ENCODE results near the gene KANSL2.

The KANSL2 gene

DNA sequence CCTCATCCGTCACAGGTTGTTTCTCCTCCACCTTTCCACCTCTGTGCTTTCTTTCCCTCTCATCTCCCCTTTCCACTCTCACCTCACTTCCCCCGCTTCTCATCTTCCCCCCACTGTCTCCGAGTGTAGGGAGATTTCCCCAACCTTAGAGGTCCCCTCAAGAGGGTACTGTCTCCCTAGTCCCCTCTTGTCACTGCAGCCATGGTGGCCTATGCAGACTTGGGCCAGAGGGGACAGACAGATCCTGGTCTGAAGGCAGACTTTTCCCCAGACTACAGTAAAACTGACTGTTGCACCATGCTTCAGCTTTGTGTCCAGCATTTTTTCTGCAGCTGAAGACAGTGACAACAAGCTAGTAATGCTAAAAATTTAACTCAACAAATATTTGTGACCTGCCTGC is 41.2 kb downstream of the KANSL2 start:
- Histone ChIP-seq H3K9ac (ENCODE audit: low read length) (no peak overlapping the region), H3K4me2 (ENCODE audit: low read length) (no peak overlapping the region), H3K79me1 (ENCODE audit: low read length) (no peaks in the 10 kb centered on the region), H3K79me2 (ENCODE audit: control insufficient read depth, insufficient read depth, low read length) (no peaks in the 10 kb centered on the region), H3K23ac (ENCODE audit: low read length) (no peak overlapping the region), H3K4me1 (ENCODE audit: control insufficient read depth, low read depth, low read length) (no peaks in the 10 kb centered on the region), H3K4me3 (ENCODE audit: low read length) (no peak overlapping the region), H3K56ac (ENCODE audit: low read length) (no peak overlapping the region), H2BK15ac (replicated peaks; ENCODE audit: low read depth) (no peak overlapping the region), H3K27me3 (ENCODE audit: insufficient read depth, low read length, poor library complexity) (no peaks in the 10 kb centered on the region), H2BK120ac (ENCODE audit: low read depth, low read length) (no peak overlapping the region), H3K18ac (ENCODE audit: low read length) (no peak overlapping the region), H3K36me3 (ENCODE audit: control insufficient read depth, insufficient read depth, low read length) (peaks cover 3% of the 10 kb centered on the region), H4K8ac (ENCODE audit: low read depth, low read length) (no peak overlapping the region), H4K5ac (ENCODE audit: low read length) (no peak overlapping the region), H2BK5ac (ENCODE audit: low read length) (no peak overlapping the region), H3K4ac (ENCODE audit: low read depth, low read length) (no peak overlapping the region), H2AK5ac (ENCODE audit: low read length) (no peak overlapping the region), H3K27ac (ENCODE audit: low read depth, low read length) (no peak overlapping the region)
- 100% methylated on average over 1 of the region's 3 CpGs for WGBS (ENCODE audit: extremely low coverage, insufficient coverage, low lambda C conversion rate)
- DNase-seq: no peak

DNA sequence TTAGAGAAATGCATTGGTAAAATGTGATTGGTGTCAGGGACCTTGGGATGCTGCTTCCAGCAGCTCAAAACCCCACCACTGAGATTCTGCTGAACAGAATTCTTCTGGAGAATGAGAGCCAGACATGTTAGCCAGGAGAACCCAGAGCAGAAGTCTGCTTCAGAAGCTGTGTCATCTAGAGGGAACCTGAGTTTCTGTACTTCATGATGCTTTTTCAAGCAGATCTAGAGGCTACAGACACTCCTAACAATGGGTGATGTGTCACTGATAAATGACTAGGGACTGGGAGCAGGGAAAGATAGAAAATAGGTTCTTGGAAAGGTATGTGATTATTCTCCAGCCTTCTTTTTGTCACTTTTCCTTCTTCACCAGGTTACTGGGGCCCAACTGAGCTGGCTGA is 41.6 kb downstream of the KANSL2 start:
- Histone ChIP-seq H3K27ac (ENCODE audit: low read depth, low read length) (no peak overlapping the region), H3K4me3 (ENCODE audit: low read length) (no peak overlapping the region), H3K9ac (ENCODE audit: low read length) (no peak overlapping the region), H3K4me1 (ENCODE audit: control insufficient read depth, low read depth, low read length) (no peaks in the 10 kb centered on the region), H3K79me2 (ENCODE audit: control insufficient read depth, insufficient read depth, low read length) (no peaks in the 10 kb centered on the region), H2BK5ac (ENCODE audit: low read length) (no peak overlapping the region), H2AK5ac (ENCODE audit: low read length) (no peak overlapping the region), H3K79me1 (ENCODE audit: low read length) (no peaks in the 10 kb centered on the region), H2BK120ac (ENCODE audit: low read depth, low read length) (no peak overlapping the region), H3K23ac (ENCODE audit: low read length) (no peak overlapping the region), H3K4ac (ENCODE audit: low read depth, low read length) (no peak overlapping the region), H3K18ac (ENCODE audit: low read length) (no peak overlapping the region), H3K56ac (ENCODE audit: low read length) (no peak overlapping the region), H3K4me2 (ENCODE audit: low read length) (no peak overlapping the region), H3K36me3 (ENCODE audit: control insufficient read depth, insufficient read depth, low read length) (peaks cover 3% of the 10 kb centered on the region), H3K27me3 (ENCODE audit: insufficient read depth, low read length, poor library complexity) (no peaks in the 10 kb centered on the region), H4K8ac (ENCODE audit: low read depth, low read length) (no peak overlapping the region), H4K5ac (ENCODE audit: low read length) (no peak overlapping the region), H2BK15ac (replicated peaks; ENCODE audit: low read depth) (no peak overlapping the region)
- no peak for DNase-seq

DNA sequence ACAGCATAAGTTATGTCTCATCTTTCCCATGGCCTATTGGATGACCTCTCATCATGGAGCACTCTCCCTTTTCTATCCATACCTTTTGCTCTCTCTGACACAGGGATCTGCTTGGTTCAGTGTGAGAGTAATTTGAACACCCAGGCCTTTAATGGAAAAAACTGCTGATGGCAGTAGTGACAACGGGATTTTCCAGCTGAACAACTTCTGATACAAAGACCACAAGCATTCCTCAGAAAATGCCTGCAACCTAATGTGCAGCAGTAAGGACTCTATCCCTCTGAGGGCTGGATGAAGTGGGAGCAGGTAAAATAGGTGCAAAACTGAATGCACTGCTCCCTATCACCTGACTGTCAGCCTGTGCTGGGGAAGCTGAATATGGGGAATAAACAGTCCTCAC is 51.0 kb downstream of the KANSL2 start:
- H3K23ac ChIP-seq (ENCODE audit: low read length): no peak overlapping the region
- H3K4me2 ChIP-seq (ENCODE audit: low read length): no peak overlapping the region
- no peak overlapping the region for H2BK15ac ChIP-seq (replicated peaks; ENCODE audit: low read depth)
- H4K5ac ChIP-seq (ENCODE audit: low read length): no peak overlapping the region
- H3K9ac ChIP-seq (ENCODE audit: low read length): no peak overlapping the region
- H3K4ac ChIP-seq (ENCODE audit: low read depth, low read length): no peak overlapping the region
- H3K56ac ChIP-seq (ENCODE audit: low read length): no peak overlapping the region
- H4K8ac ChIP-seq (ENCODE audit: low read depth, low read length): no peak overlapping the region
- no CpG with 5 or more reads among the region's 1 CpG for WGBS (ENCODE audit: extremely low coverage, insufficient coverage, low lambda C conversion rate)
- no peaks in the 10 kb centered on the region for H3K36me3 ChIP-seq (ENCODE audit: control insufficient read depth, insufficient read depth, low read length)
- H2BK120ac ChIP-seq (ENCODE audit: low read depth, low read length): no peak overlapping the region
- DNase-seq: no peak
- no peaks in the 10 kb centered on the region for H3K79me1 ChIP-seq (ENCODE audit: low read length)
- H3K27ac ChIP-seq (ENCODE audit: low read depth, low read length): no peak overlapping the region
- H3K4me3 ChIP-seq (ENCODE audit: low read length): no peak overlapping the region
- no peak overlapping the region for H3K18ac ChIP-seq (ENCODE audit: low read length)
- H3K27me3 ChIP-seq (ENCODE audit: insufficient read depth, low read length, poor library complexity): no peaks in the 10 kb centered on the region
- H3K79me2 ChIP-seq (ENCODE audit: control insufficient read depth, insufficient read depth, low read length): no peaks in the 10 kb centered on the region
- H2BK5ac ChIP-seq (ENCODE audit: low read length): no peak overlapping the region
- no peak overlapping the region for H2AK5ac ChIP-seq (ENCODE audit: low read length)
- H3K4me1 ChIP-seq (ENCODE audit: control insufficient read depth, low read depth, low read length): no peaks in the 10 kb centered on the region

- Histone ChIP-seq H2BK120ac (ENCODE audit: low read depth, low read length) (no peak overlapping the region), H3K4me2 (ENCODE audit: low read length) (no peak overlapping the region), H4K8ac (ENCODE audit: low read depth, low read length) (no peak overlapping the region), H2BK15ac (replicated peaks; ENCODE audit: low read depth) (no peak overlapping the region), H3K4me3 (ENCODE audit: low read length) (no peak overlapping the region), H3K18ac (ENCODE audit: low read length) (no peak overlapping the region), H3K4ac (ENCODE audit: low read depth, low read length) (no peak overlapping the region), H3K27me3 (ENCODE audit: insufficient read depth, low read length, poor library complexity) (no peaks in the 10 kb centered on the region), H3K27ac (ENCODE audit: low read depth, low read length) (no peak overlapping the region), H3K79me2 (ENCODE audit: control insufficient read depth, insufficient read depth, low read length) (no peaks in the 10 kb centered on the region), H2BK5ac (ENCODE audit: low read length) (no peak overlapping the region), H3K9ac (ENCODE audit: low read length) (no peak overlapping the region), H4K5ac (ENCODE audit: low read length) (no peak overlapping the region), H3K56ac (ENCODE audit: low read length) (no peak overlapping the region), H3K79me1 (ENCODE audit: low read length) (no peaks in the 10 kb centered on the region), H2AK5ac (ENCODE audit: low read length) (no peak overlapping the region), H3K36me3 (ENCODE audit: control insufficient read depth, insufficient read depth, low read length) (no peaks in the 10 kb centered on the region), H3K4me1 (ENCODE audit: control insufficient read depth, low read depth, low read length) (no peaks in the 10 kb centered on the region), H3K23ac (ENCODE audit: low read length) (no peak overlapping the region)
- DNase-seq: no peak
These were observed 51.7 kb downstream of the KANSL2 start for GRCh38 chr12:48630346-48630745.

- no peak overlapping the region for H3K56ac ChIP-seq (ENCODE audit: low read length)
- H3K27ac ChIP-seq (ENCODE audit: low read depth, low read length): no peak overlapping the region
These were observed 52.5 kb downstream of the KANSL2 start for GRCh38 chr12:48629541-48629940.

DNA sequence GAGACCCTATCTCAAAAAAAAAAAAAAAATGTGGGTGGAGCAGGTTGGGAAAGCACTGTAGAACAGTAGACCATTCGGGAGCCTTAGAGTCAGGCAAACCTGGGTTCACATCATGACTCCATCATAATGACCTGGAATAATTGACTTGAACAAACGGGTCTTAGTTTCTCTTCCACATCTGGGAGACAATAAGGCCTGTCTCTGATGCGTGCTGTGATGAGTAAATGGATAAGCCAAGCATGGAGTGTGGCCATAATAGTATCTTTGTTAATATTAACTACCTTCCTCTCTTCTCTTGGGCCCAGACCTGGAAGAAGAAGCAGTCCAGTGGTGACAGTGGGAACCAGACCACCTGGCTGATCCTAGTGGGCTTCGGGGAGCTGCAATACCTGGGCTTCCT is 54.5 kb downstream of the KANSL2 start:
- no peak overlapping the region for H3K4ac ChIP-seq (ENCODE audit: low read depth, low read length)
- no peak overlapping the region for H3K4me3 ChIP-seq (ENCODE audit: low read length)
- H3K18ac ChIP-seq (ENCODE audit: low read length): no peak overlapping the region
- H3K27me3 ChIP-seq (ENCODE audit: insufficient read depth, low read length, poor library complexity): no peaks in the 10 kb centered on the region
- H2AK5ac ChIP-seq (ENCODE audit: low read length): no peak overlapping the region
- H3K27ac ChIP-seq (ENCODE audit: low read depth, low read length): no peak overlapping the region
- no peak overlapping the region for H4K5ac ChIP-seq (ENCODE audit: low read length)
- H3K23ac ChIP-seq (ENCODE audit: low read length): no peak overlapping the region
- DNase-seq: no peak
- no CpG with 5 or more reads among the region's 4 CpGs for WGBS (ENCODE audit: extremely low coverage, insufficient coverage, low lambda C conversion rate)
- no peaks in the 10 kb centered on the region for H3K36me3 ChIP-seq (ENCODE audit: control insufficient read depth, insufficient read depth, low read length)
- H3K4me2 ChIP-seq (ENCODE audit: low read length): no peak overlapping the region
- no peaks in the 10 kb centered on the region for H3K79me2 ChIP-seq (ENCODE audit: control insufficient read depth, insufficient read depth, low read length)
- no peak overlapping the region for H2BK5ac ChIP-seq (ENCODE audit: low read length)
- no peaks in the 10 kb centered on the region for H3K79me1 ChIP-seq (ENCODE audit: low read length)
- no peak overlapping the region for H2BK15ac ChIP-seq (replicated peaks; ENCODE audit: low read depth)
- no peaks in the 10 kb centered on the region for H3K4me1 ChIP-seq (ENCODE audit: control insufficient read depth, low read depth, low read length)
- H3K56ac ChIP-seq (ENCODE audit: low read length): no peak overlapping the region
- H3K9ac ChIP-seq (ENCODE audit: low read length): no peak overlapping the region
- H2BK120ac ChIP-seq (ENCODE audit: low read depth, low read length): no peak overlapping the region
- H4K8ac ChIP-seq (ENCODE audit: low read depth, low read length): no peak overlapping the region

More at GRCh38 chr12:48629541-48629940, 52.5 kb downstream of the KANSL2 start:
- H3K4me3 ChIP-seq (ENCODE audit: low read length): no peak overlapping the region
- no peaks in the 10 kb centered on the region for H3K4me1 ChIP-seq (ENCODE audit: control insufficient read depth, low read depth, low read length)
- no peak for DNase-seq
- no peak overlapping the region for H3K18ac ChIP-seq (ENCODE audit: low read length)
- H3K27me3 ChIP-seq (ENCODE audit: insufficient read depth, low read length, poor library complexity): no peaks in the 10 kb centered on the region
- no peaks in the 10 kb centered on the region for H3K79me1 ChIP-seq (ENCODE audit: low read length)
- no peak overlapping the region for H3K4me2 ChIP-seq (ENCODE audit: low read length)
- H2AK5ac ChIP-seq (ENCODE audit: low read length): no peak overlapping the region
- no peak overlapping the region for H4K5ac ChIP-seq (ENCODE audit: low read length)
- H2BK15ac ChIP-seq (replicated peaks; ENCODE audit: low read depth): no peak overlapping the region
- H3K36me3 ChIP-seq (ENCODE audit: control insufficient read depth, insufficient read depth, low read length): no peaks in the 10 kb centered on the region
- no peak overlapping the region for H3K9ac ChIP-seq (ENCODE audit: low read length)
- H2BK5ac ChIP-seq (ENCODE audit: low read length): no peak overlapping the region
- no CpG with 5 or more reads among the region's 3 CpGs for WGBS (ENCODE audit: extremely low coverage, insufficient coverage, low lambda C conversion rate)
- no peak overlapping the region for H4K8ac ChIP-seq (ENCODE audit: low read depth, low read length)
- no peak overlapping the region for H3K4ac ChIP-seq (ENCODE audit: low read depth, low read length)
- H2BK120ac ChIP-seq (ENCODE audit: low read depth, low read length): no peak overlapping the region
- H3K79me2 ChIP-seq (ENCODE audit: control insufficient read depth, insufficient read depth, low read length): no peaks in the 10 kb centered on the region
- no peak overlapping the region for H3K23ac ChIP-seq (ENCODE audit: low read length)
